Epithelial cell of proximal tubule (primary cell): ENCODE results near the gene MARCHF3. TPM values are rescaled to one million over a fixed set of nuclear protein-coding genes. Genes with fewer than 3 reads are reported as not detected.

Experiments used
- DNase-seq: peaks from one replicate; pipeline ENCODE4 v3.0.0-alpha.2; 2011; ENCODE audit warnings: low read depth
- H3K4me3 ChIP-seq: 2 replicates; pipeline ENCODE4 v1.5.1; 2011; ENCODE audit warnings: low read depth, mild to moderate bottlenecking, low read length
- CTCF ChIP-seq: conservative IDR thresholded peaks from 2 replicates; pipeline ENCODE4 v1.5.1; 2012; ENCODE audit warnings: low read depth, mild to moderate bottlenecking, low read length
- total RNA-seq: library from RNA; depleted of rRNA; stranded (reverse); fragments of >200 nt; gene quantifications from 2 replicates; pipeline ENCODE4 v1.2.3, GENCODE V29; 2015

MARCHF3 gene
- total RNA-seq, 1 donor from 2014 or later: 5.0 TPM

DNA sequence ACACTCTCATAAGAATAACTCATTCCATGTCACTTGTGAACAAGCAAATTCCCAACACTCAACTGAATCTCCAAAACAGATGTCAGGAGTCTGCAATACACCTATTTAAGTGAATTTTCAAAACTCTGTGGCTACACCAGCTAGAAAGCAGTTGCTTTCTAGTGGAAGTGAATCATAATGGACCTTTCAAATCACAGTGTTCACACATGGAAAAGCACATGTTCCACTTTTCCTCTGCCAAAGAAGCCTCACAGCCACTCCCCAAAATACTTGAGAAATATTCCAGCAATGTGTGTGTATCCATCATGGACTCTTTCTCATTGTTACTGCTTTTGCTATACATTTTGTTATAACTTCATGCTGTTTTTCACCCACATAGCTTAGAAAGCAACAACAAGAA is 17.4 kb downstream of the MARCHF3 start:
- H3K4me3 ChIP-seq: no peak overlapping the region
- DNase-seq: no peak
- TF ChIP-seq CTCF: no peak

- TF ChIP-seq CTCF: no peak
- no peak overlapping the region for H3K4me3 ChIP-seq
- no peak for DNase-seq
Observed at GRCh38 chr5:127011961-127012644, 18.3 kb downstream of the MARCHF3 start.

DNA sequence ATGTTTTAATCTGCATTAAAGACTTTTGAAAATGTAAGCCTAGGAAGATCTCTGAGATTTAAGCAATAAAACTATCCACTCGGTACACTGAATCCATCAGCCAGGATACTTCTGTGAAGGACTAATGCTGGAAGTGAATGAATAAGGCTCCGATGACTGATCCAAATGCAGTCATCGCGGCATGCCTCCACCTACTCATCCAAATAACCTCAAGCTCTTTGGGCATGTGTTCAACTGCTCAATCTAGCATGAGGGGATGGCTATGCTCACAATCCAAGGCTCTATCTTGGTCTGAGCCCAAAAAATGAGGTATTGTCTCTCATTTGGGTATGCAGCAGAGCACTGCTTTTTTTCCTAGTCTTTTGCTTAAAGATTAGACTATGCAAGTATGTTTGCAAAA is 19.2 kb downstream of the MARCHF3 start:
- H3K4me3 ChIP-seq: no peak overlapping the region
- peak; percentile 29 for DNase-seq
- TF ChIP-seq CTCF: no peak

DNA sequence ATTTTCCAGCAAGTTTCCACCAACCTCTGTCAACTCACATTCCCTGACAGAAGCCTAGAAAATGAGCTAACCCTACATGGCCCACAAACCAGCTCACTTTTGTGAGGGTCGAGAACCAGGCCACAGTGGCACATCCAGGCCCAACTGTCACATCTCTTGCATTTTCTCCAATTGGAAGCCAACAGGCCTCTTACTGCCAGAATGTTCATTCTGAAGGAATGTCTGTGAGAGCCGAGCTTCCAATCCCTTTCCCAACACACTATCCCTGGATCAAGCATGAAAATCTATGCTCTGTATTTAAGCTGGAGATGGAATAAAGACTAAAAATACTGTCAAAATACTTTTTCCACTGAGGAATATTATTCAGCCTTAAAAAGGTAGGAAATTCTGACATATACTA is 20.0 kb downstream of the MARCHF3 start:
- no peak for TF ChIP-seq CTCF
- no peak for DNase-seq

GRCh38 chr5:127009784-127010183 is 20.6 kb downstream of the MARCHF3 start:
- TF ChIP-seq CTCF: no peak
- H3K4me3 ChIP-seq: no peak overlapping the region
- no peak for DNase-seq

More for the DNA sequence above, 20.0 kb downstream of the MARCHF3 start:
- no peak overlapping the region for H3K4me3 ChIP-seq

- DNase-seq: no peak
- no peak for TF ChIP-seq CTCF
- H3K4me3 ChIP-seq: no peak overlapping the region
Observed at GRCh38 chr5:127008300-127008975, 21.9 kb downstream of the MARCHF3 start.

GRCh38 chr5:127007522-127007921 is 22.8 kb downstream of the MARCHF3 start:
- no peak for DNase-seq
- no peak overlapping the region for H3K4me3 ChIP-seq
- no peak for TF ChIP-seq CTCF
